Uterus (tissue), 4 donors: ENCODE measurements around the gene SCP2. TPM values are rescaled to one million over a fixed set of nuclear protein-coding genes. Genes with fewer than 3 reads are reported as not detected.

ENCODE experiments used
- DNase-seq, 2 donors: peaks; one replicate each; pipeline ENCODE4 v3.0.0-alpha.2; 2019 to 2020
- H3K27ac ChIP-seq, 2 donors: fragments of 200-600 bp; sonication (generic); 1 replicate in 1 of 2; 2 replicates in 1 of 2; pipeline ENCODE4 v1.5.1; 2016 to 2018
- H3K27me3 ChIP-seq, 2 donors: fragments of 200-600 bp; sonication (generic); one replicate each; pipeline ENCODE4 v1.5.1; 2018 to 2019; ENCODE audit warnings: control low read depth in 1 of 2
- H3K36me3 ChIP-seq, 2 donors: fragments of 200-600 bp; sonication (generic); one replicate each; pipeline ENCODE4 v1.5.1; 2019; ENCODE audit warnings: control low read depth in 1 of 2
- H3K4me1 ChIP-seq, 2 donors: fragments of 200-600 bp; sonication (generic); one replicate each; pipeline ENCODE4 v1.5.1; 2018 to 2019; ENCODE audit warnings: control low read depth in 1 of 2
- H3K4me3 ChIP-seq, 2 donors: fragments of 200-600 bp; sonication (generic); 1 replicate in 1 of 2; 2 replicates in 1 of 2; pipeline ENCODE4 v1.5.1; 2018 to 2019; ENCODE audit warnings: mild to moderate bottlenecking in 1 of 2
- H3K9me3 ChIP-seq, 2 donors: fragments of 200-600 bp; sonication (generic); one replicate each; pipeline ENCODE4 v1.5.1; 2019; ENCODE audit warnings: control low read depth in 1 of 2
- POLR2A ChIP-seq, 2 donors: fragments of 450-650 bp; IDR thresholded peaks; one replicate each; pipeline ENCODE4 v1.6.1; 2016; ENCODE audit warnings: antibody characterized with exemption in 2 of 2, mild to moderate bottlenecking in 1 of 2, moderate library complexity in 1 of 2
- intact Hi-C: fragments of 100-400 bp; cut with DNase I; formaldehyde crosslinking; loops from one replicate; pipeline ENCODE4 v1.15.1; 2023; ENCODE audit warnings: low total_unique reads
- total RNA-seq, 4 donors: library from RNA; depleted of rRNA in 3 of 4; stranded (reverse); fragments of >200 nt in 3 of 4; gene quantifications; one replicate each; pipeline versions ENCODE4 v1.1.0 to v1.2.4, GENCODE V29; 2014 to 2023
- TF ChIP-seq, protein P1 (sequence below), 4 experiments: fragments of 200-600 bp in 2 of 4; fragments of 450-650 bp in 2 of 4; sonication (generic) in 2 of 4; IDR thresholded peaks; one replicate each; pipeline ENCODE4 v1.5.1; 2016 to 2019; ENCODE audit warnings: antibody characterized with exemption in 4 of 4, mild to moderate bottlenecking in 2 of 4, moderate library complexity in 1 of 4
- donor health status: DM: yes; HTN: yes; CAD: no.

Gene SCP2
- total RNA-seq, 4 donors from 2014 or later: 29.2 to 151 (median 84.6) TPM

DNA sequence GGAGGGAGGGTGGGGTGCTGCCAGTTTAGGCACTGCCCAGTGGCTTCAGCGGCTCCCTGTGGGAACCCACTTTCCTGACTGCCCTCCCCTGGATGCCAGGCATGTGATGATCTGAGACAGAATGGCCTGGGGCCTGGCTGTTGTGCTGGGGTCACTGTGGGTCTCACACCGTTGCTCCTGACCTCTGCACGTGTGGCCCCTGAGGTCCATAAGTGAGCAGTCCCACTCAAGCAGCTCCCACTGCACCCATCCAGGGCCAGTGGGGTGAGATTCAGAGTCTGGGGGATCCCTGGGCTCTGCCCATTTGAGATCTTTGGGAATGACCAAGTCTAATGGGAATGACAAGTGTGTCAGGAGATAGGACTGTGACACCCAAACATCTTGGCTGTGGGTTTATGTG lies 153.0 kb downstream of the SCP2 start:
- intact Hi-C loops: no loop called here
- TF ChIP-seq POLR2A (IDR thresholded peaks at IDR 0.05): no peak
- TF ChIP-seq, protein P1, sequence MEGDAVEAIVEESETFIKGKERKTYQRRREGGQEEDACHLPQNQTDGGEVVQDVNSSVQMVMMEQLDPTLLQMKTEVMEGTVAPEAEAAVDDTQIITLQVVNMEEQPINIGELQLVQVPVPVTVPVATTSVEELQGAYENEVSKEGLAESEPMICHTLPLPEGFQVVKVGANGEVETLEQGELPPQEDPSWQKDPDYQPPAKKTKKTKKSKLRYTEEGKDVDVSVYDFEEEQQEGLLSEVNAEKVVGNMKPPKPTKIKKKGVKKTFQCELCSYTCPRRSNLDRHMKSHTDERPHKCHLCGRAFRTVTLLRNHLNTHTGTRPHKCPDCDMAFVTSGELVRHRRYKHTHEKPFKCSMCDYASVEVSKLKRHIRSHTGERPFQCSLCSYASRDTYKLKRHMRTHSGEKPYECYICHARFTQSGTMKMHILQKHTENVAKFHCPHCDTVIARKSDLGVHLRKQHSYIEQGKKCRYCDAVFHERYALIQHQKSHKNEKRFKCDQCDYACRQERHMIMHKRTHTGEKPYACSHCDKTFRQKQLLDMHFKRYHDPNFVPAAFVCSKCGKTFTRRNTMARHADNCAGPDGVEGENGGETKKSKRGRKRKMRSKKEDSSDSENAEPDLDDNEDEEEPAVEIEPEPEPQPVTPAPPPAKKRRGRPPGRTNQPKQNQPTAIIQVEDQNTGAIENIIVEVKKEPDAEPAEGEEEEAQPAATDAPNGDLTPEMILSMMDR (IDR thresholded peaks at IDR 0.05): no peak
- no peaks in the 10 kb centered on the region for H3K9me3 ChIP-seq
- no peak overlapping the region for H3K4me3 ChIP-seq
- no peak overlapping the region for H3K27ac ChIP-seq
- no peak for DNase-seq
- no peaks in the 10 kb centered on the region for H3K4me1 ChIP-seq
- H3K36me3 ChIP-seq: no peaks in the 10 kb centered on the region
- no peaks in the 10 kb centered on the region for H3K27me3 ChIP-seq

DNA sequence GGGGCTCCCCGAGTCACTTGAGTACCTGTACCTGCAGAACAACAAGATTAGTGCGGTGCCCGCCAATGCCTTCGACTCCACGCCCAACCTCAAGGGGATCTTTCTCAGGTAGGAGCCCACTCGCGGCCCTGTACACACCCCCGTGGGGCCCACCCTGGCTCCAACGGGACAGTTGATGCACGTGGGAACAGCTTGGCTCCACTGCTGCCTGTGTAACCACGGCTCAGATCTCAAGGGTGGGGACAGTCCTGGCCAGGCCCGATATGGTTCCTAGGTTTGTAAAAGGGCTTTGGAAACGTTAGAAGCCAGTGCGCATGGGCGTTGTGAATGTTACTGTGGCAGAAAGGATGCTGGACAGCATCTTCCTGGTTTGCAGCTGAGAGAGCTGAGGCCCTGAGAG lies 153.7 kb downstream of the SCP2 start:
- Histone ChIP-seq H3K4me1 (no peaks in the 10 kb centered on the region), H3K27me3 (no peaks in the 10 kb centered on the region), H3K27ac (no peak overlapping the region), H3K4me3 (no peak overlapping the region), H3K36me3 (no peaks in the 10 kb centered on the region), H3K9me3 (no peaks in the 10 kb centered on the region)
- intact Hi-C loops: no loop called here
- DNase-seq: no peak
- TF ChIP-seq, protein P1 (IDR thresholded peaks at IDR 0.05): no peak
- TF ChIP-seq POLR2A (IDR thresholded peaks at IDR 0.05): no peak

DNA sequence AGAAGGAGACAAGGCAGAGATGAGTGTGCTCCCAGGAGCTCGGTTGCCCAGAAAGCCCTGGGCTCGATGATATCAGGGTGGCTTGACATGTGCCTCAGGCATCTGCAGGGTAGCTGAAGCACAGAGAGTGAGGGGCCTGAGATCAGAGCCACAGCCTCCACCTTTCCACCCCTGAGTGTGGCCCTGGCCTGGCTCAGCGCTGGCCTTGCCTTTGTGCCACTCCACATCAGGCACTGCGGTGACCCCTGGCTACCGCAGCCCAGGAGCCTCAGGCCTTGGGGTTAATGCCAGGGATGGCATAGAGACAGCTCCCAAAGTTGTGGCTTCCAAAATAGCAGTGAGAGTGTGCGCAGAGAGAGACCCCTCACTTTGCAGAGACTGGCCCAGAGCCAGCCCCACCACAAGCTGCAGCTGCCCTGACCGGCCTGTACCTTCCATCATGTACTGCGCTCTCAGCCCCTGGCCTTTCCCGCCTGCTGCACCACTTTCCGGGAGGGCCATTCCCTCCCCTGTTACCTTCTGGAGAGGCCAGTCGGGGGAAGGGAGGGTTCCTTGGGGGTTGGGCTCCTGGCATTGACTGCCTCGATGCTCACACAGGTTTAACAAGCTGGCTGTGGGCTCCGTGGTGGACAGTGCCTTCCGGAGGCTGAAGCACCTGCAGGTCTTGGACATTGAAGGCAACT lies 154.4 kb downstream of the SCP2 start:
- no peak overlapping the region for H3K4me3 ChIP-seq
- no peak for DNase-seq
- no peaks in the 10 kb centered on the region for H3K27me3 ChIP-seq
- TF ChIP-seq POLR2A (IDR thresholded peaks at IDR 0.05): no peak
- TF ChIP-seq, protein P1 (IDR thresholded peaks at IDR 0.05): no peak
- no peaks in the 10 kb centered on the region for H3K9me3 ChIP-seq
- intact Hi-C loops: no loop called here
- no peaks in the 10 kb centered on the region for H3K4me1 ChIP-seq
- H3K36me3 ChIP-seq: no peaks in the 10 kb centered on the region
- H3K27ac ChIP-seq: no peak overlapping the region

DNA sequence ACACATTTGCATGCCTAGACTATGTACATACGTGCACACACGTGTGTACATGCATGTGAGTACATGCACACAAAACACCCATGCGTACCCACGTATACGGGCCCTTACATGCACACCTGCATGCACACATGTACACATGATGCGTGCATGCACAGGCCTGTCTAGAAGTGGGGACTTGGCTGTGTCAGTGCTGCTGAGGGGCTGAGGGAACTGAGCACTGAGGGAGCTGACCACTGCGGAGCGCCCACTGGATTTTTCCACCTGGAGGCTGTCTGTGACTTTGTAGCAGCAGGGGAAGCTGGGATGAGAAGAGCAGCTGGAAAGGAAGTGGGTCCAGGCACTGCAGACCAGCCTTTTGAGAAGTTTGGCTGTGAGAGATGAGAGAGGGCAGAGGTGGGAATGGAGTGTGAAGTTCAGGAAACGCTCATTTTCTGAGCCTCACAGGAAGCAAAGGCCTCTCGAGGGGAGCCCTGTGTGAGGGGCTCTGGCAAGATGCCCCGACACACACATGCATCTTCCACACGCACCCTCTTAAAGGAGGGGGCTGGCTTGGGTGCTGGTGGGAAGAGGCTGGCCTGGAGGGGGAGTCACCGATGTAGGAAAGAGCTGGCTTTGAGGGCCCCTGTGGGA lies 155.9 kb downstream of the SCP2 start:
- H3K27ac ChIP-seq: no peak overlapping the region
- no peaks in the 10 kb centered on the region for H3K4me1 ChIP-seq
- no peaks in the 10 kb centered on the region for H3K9me3 ChIP-seq
- no peak overlapping the region for H3K4me3 ChIP-seq
- H3K27me3 ChIP-seq: no peaks in the 10 kb centered on the region
- DNase-seq: no peak
- no peaks in the 10 kb centered on the region for H3K36me3 ChIP-seq
- intact Hi-C loops: no loop called here
- TF ChIP-seq, protein P1 (IDR thresholded peaks at IDR 0.05): no peak
- TF ChIP-seq POLR2A (IDR thresholded peaks at IDR 0.05): no peak
